GM15510 (cell line): ENCODE results near the gene CSTA.

Experiments used
- POLR2A ChIP-seq: IDR thresholded peaks from 3 replicates; pipeline ENCODE4 v1.6.1; 2011; ENCODE audit warnings: borderline replicate concordance; ENCODE audit not compliant: insufficient read length; ENCODE audit errors: extremely low read depth

The CSTA gene

DNA sequence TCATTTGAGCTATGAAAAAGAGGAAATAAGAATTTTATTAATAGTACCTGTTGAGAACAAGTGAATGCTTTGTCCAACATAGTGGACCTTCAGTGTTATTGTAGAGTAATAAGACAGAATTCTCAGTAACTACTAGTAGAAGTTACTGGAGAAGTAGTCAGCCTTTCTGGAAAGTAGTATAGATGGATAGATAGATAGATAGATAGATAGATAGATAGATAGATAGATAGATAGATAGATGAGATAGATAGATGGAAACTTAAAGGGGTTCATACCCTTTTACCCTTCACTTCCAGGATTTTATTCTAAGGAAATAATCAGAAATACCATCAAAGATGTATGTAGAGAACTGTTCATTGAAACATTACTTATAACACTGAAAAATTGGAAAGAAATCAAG is 64.1 kb downstream of the CSTA start:
- no peak for TF ChIP-seq POLR2A

DNA sequence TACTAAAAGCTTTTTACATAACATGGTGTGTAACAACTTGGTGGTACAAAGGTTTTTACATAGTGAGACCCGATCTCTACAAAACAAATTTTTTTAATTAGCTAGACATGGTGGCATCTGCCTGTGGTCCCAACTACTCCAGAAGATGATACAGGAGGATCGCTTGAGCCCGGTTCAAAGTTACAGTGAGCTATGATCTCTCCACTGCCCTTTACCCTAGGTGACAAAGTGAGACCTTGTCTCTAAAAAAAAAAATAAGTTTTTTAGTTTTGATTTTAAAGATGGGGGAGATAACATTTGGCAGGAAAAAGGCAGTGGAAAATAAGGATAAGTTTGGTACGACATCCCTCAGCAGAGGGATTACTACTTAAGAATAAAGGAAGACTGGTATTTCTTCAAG is 64.8 kb downstream of the CSTA start:
- no peak for TF ChIP-seq POLR2A

DNA sequence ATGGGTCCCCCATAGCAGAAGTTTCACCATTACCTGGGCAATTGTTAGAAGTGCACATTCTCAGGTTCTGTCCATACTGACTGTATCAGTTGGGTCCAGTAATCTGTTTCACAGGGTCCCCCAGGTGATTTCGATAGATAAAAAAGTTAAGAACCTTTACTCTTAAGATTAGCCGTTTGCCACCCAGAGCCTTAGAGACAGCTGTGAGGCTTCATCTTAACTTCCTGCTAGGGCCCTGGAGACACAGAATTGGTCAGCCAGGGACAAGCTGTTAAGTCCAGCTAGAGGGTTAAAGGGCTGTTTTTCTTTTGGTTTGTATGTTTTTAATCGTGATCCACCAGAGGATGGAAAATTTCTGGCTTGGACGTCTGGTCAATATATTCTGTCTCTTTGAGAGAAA is 65.6 kb downstream of the CSTA start:
- no peak for TF ChIP-seq POLR2A
